Activated CD8-positive, alpha-beta T cell treated with anti-CD3 and anti-CD28 coated beads, Interleukin-2, amount 10 ng/mL, durations not matched to agents 7 days and 5 days (primary cell): ENCODE measurements around the gene ADM5. TPM values are rescaled to one million over a fixed set of nuclear protein-coding genes. Genes with fewer than 3 reads are reported as not detected.
A peak's percentile ranks its signal among the peaks of the same experiment; 100 is the strongest.

Source experiments
- ATAC-seq: fragments of 150-1000 bp; cut with Tn5 transposase; one replicate; pipeline ENCODE4 v1.10.0; 2021; ENCODE audit warnings: moderate library complexity
- CTCF ChIA-PET: fragments of 350-600 bp; sonication (Branson Sonifier 250); formaldehyde crosslinking; loops from one replicate; lab custom pipeline; 2021; ENCODE audit warnings: antibody characterized with exemption; lab: Charles Lee
- POLR2A ChIA-PET: fragments of 350-600 bp; sonication (Branson Sonifier 250); formaldehyde crosslinking; loops from one replicate; lab custom pipeline; 2021; ENCODE audit warnings: antibody characterized with exemption; lab: Charles Lee
- DNase-seq: peaks from one replicate; pipeline ENCODE4 v3.0.0-alpha.2; 2020
- H3K27ac Mint-ChIP-seq: one replicate; pipeline ENCODE4 v1.8.0; 2021; ENCODE audit warnings: mild to moderate bottlenecking, mixed read lengths
- H3K27me3 Mint-ChIP-seq: one replicate; pipeline ENCODE4 v1.8.0; 2021; ENCODE audit warnings: low read depth, mixed read lengths
- H3K36me3 Mint-ChIP-seq: one replicate; pipeline ENCODE4 v1.8.0; 2021; ENCODE audit warnings: low read depth, mixed read lengths
- H3K4me1 Mint-ChIP-seq: one replicate; pipeline ENCODE4 v1.8.0; 2021; ENCODE audit warnings: low read depth, mixed read lengths
- H3K4me3 Mint-ChIP-seq: one replicate; pipeline ENCODE4 v1.8.0; 2021; ENCODE audit warnings: mild to moderate bottlenecking, mixed read lengths
- H3K9me3 Mint-ChIP-seq: one replicate; pipeline ENCODE4 v1.8.0; 2022; ENCODE audit warnings: mixed read lengths; ENCODE audit not compliant: insufficient read depth
- total RNA-seq, 2 experiments: library from RNA; stranded (reverse); gene quantifications; one replicate each; pipeline ENCODE4 v1.2.3, GENCODE V29; 2021

ADM5 gene, protein sequence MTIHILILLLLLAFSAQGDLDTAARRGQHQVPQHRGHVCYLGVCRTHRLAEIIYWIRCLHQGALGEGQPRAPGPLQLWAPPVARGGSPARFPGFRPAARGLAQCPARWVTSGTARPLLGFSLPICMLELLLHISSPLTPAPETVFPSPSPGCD
- 1 to 10 TPM; 4.4 to 4.5 TPM for total RNA-seq

DNA sequence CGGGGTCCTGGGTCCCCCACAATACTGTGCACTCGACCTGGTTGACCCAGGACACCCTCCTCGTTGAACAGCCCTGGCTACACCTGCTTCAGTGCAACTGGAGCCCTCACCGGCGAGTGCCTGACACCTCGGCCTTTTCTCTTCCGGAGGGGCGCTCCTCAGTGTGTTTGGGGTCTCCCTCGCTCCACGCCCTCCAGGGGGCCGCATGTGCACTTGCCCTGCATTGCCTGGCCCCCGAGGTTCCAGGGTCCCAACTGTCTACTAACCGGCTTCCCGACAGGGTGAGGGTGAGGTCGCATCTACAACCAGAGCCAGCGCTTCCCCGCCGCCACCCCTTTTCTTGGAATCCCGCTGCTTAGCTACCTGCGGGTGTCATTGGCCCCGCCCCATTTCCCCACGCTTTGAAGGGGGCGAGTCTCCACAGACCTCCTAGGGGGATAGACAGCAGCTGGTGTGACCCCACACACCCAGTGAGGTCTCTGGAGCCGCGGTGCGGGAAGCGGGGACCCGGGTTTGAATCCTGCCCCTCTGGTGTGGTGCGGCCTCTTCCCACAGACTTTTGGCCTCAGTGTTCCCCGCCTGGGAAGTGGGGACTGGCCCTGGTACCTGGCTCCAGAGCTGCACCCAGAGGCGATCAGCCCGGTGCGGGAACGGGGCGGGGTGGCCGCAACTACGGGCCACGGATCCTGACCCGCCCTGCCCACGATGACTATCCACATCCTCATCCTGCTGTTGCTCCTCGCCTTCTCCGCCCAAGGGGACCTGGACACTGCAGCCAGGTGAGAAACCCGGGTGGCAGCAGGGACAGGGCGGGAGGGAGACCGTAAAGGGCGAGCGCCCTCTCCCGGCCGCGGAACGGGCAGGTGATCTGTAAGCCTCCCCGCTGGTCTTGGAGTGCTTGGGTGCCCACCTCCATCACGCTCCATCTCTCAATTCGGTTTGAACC, at the start of gene ADM5:
TSS of gene ADM5 (plus strand) at position 462 of the 946 bp plus-strand sequence. CDS start at position 706, 244 bp downstream.
- peaks cover 21% of the 10 kb centered on the region for H3K27me3 Mint-ChIP-seq
- CTCF ChIA-PET = interaction anchor here (0.9 to 1.4 kb wide), 3 partner anchors 11 to 110 kb away, joined by 3 to 4 read pairs (median 3); no protein-coding TSS in a partner anchor
- H3K27ac Mint-ChIP-seq = no peak within 1 kb of the TSS
- peaks cover 41% of the 10 kb centered on the region for H3K4me1 Mint-ChIP-seq
- no peak within 1 kb of the TSS for H3K4me3 Mint-ChIP-seq
- peak; percentile 47 for DNase-seq
- H3K9me3 Mint-ChIP-seq = no peaks in the 10 kb centered on the region
- peaks cover 24% of the 10 kb centered on the region for H3K36me3 Mint-ChIP-seq
- POLR2A ChIA-PET = no interaction called here
- ATAC-seq = peak; percentile 19

DNA sequence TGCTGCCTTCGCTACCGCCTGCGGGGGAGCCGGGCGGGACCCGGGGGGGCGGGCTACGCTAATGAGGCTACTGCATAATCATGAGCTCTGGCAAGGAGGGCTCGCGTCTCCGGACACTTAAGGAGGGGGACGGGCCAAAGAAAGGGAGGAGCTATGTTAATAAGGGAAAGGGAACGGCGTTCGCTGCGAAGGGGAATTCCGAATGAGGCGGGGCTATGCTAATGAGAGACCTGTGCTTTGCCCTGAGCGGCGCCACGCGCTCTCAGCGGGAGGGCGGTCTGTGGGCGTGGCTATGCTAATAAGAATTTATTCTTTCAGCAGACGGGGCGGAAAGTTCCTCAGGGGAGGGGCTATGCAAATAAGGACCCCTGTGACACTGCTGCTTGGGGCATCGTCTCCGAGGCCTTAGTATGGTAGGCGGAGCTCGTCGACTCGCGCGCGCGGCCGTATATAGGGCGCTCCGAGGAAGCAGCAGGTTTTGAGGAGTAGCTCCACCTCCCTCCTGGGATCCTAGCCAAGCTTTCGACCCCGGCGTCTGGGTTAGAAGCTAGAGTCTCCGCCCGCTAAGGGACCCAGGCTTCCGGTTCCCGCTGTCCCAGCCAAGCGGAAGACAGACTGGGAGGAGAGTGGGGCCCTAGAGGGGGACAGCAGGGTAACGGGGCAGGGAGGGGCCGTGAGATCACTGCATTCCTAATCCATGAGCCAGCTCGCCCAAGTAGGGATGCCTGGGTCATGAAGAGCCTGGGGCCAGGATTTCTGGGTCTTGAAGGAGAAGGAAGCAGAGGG, 49.1 kb upstream of the ADM5 start, which contains the start of gene RRAS:
TSS of gene RRAS (minus strand) at position 31 of the 786 bp plus-strand sequence. CDS start 45 bp downstream, outside the sequence.
- ATAC-seq = peak; percentile 77
- peak within 1 kb of the TSS; percentile 90 for H3K4me3 Mint-ChIP-seq
- peak within 1 kb of the TSS; percentile 98 for H3K27ac Mint-ChIP-seq
- ChIA-PET CTCF (interaction anchor here (0.8 to 2.8 kb wide), 12 partner anchors 31 to 647 kb away, joined by 3 to 13 read pairs (median 5); partner anchors contain the start of genes GYS1, PRMT1 and RUVBL2), POLR2A (interaction anchor here (0.6 to 5.4 kb wide), 13 partner anchors 10 to 1533 kb away, joined by 3 to 38 read pairs (median 4); partner anchors contain the start of genes BCL2L12, IRF3, NOSIP and PRMT1)
- no peaks in the 10 kb centered on the region for H3K9me3 Mint-ChIP-seq
- peak; percentile 100 for DNase-seq
- H3K36me3 Mint-ChIP-seq = peaks cover 7% of the 10 kb centered on the region
- peaks cover 55% of the 10 kb centered on the region for H3K4me1 Mint-ChIP-seq
- peaks cover 4% of the 10 kb centered on the region for H3K27me3 Mint-ChIP-seq

DNA sequence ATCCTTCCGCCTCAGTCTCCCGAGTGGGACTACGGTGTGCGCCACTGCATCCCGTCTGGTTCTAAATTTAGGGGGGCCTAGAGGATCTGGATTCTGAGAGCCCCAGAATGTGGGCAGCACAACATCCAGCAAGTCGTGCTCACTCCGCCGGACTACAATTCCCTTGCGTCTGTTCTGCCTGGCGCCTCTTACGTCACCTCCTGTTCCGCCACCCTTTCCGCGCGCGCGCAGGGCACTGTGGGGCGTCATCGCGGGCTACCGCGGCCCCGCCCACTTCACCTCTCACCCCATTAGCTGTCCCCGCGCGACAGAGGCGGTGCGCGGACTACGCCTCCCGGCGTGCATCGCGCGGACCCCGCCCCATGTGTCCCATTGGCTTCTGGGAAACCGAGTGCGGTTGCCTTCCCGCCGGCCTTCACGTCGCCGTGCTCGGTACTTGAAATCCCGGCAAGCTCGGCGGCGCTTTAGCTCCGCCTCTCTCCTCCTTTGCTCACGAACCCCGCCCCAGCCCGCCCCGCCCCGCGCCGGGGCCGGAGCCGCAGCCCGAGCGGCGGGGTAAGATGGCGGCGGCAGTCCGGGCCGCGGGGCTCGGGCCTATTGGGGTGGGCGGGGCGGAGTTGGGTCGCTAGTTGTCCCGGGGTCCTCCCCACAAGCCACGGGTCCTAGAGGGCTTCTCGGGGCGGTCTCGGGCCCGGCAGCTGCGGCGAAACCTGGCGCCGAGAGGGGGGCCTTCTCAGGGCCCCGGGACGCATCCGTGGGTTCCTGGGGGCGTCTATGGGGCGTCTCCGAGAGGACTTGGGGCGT, 47.5 kb upstream of the ADM5 start, which contains the start of gene SCAF1:
TSS of gene SCAF1 (plus strand) at position 522 of the 804 bp plus-strand sequence. CDS start 2,818 bp downstream, outside the sequence.
- POLR2A ChIA-PET = interaction anchor here (0.8 to 5.4 kb wide), 8 partner anchors 8 to 287 kb away, joined by 3 to 38 read pairs (median 4); partner anchors contain the start of genes ATF5, BCL2L12, IRF3 and NOSIP
- Mint-ChIP-seq H3K9me3 (no peaks in the 10 kb centered on the region), H3K27me3 (peaks cover 4% of the 10 kb centered on the region), H3K36me3 (peaks cover 16% of the 10 kb centered on the region), H3K4me1 (peaks cover 58% of the 10 kb centered on the region), H3K4me3 (peak within 1 kb of the TSS; percentile 90), H3K27ac (peak within 1 kb of the TSS; percentile 98)
- CTCF ChIA-PET = interaction anchor here (0.9 to 2.8 kb wide), 7 partner anchors 22 to 137 kb away, joined by 3 to 13 read pairs (median 4); partner anchors contain the start of genes PRMT1 and RCN3
- peak; percentile 59 for ATAC-seq
- peak; percentile 99 for DNase-seq

DNA sequence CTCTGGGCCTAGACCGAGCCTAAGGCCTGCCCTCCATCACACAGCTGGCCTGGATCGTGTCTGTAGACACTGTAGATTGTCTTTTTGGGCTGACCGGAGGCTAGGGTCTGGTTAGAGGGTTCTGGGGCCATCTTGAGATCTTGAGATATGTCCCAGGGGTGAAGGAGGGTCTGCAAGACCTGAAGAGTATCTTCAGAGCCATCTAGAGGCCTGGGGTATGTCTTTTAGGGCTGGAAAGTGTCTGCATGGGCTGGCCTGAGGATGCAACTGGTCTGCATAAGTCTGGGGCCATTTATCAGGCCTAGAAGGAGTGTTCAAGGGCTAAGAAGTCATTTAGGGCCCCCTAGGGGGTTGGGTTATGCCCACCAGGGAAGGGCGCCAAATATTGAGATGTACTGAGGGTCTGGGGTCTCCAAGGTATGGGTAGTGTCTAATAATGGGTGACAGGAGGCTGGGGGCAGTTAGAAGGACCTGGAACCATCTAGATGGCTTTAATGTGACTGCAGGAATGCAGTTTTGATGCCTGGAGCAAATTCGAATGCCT, 46.8 kb upstream of the ADM5 start:
- POLR2A ChIA-PET = interaction anchor here (0.8 to 5.4 kb wide), 5 partner anchors 14 to 62 kb away, joined by 3 to 38 read pairs (median 6); partner anchors contain the start of genes BCL2L12, IRF3, NOSIP and PRMT1
- Mint-ChIP-seq H3K36me3 (peaks cover 21% of the 10 kb centered on the region), H3K27ac (peak overlapping the region; percentile 98), H3K9me3 (no peaks in the 10 kb centered on the region), H3K4me1 (peaks cover 57% of the 10 kb centered on the region), H3K27me3 (peaks cover 4% of the 10 kb centered on the region), H3K4me3 (peak overlapping the region; percentile 90)
- no peak for ATAC-seq
- CTCF ChIA-PET = interaction anchor here (1.0 to 2.8 kb wide), 8 partner anchors 21 to 138 kb away, joined by 3 to 13 read pairs (median 6); partner anchors contain the start of gene PRMT1
- no peak for DNase-seq

DNA sequence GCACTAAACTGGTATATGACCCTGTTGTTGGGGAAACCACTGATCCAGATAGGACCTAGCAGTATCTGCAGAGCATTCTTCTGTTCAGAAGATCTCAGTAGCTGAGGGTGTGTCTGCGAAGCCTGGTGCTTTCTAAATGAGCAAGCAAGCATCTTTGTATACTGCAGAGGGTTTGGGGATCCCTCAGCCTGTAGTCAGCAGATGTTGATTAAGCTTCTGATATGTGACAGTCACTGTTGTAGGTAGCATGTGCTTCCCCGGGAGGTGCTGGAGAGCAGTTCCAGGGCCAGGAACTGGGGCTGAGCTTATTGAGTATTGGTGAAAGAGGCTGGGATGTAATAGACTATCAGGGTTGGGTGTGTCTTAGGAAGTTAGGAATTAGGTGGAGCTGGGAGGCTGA, 45.9 kb upstream of the ADM5 start:
- Mint-ChIP-seq H3K9me3 (no peaks in the 10 kb centered on the region), H3K4me1 (peaks cover 49% of the 10 kb centered on the region), H3K4me3 (peak overlapping the region; percentile 90), H3K27ac (no peak overlapping the region), H3K27me3 (peaks cover 1% of the 10 kb centered on the region), H3K36me3 (peaks cover 21% of the 10 kb centered on the region)
- ChIA-PET POLR2A (interaction anchor here (0.8 to 5.4 kb wide), 4 partner anchors 14 to 63 kb away, joined by 3 to 38 read pairs (median 7); partner anchors contain the start of genes BCL2L12, IRF3, NOSIP and PRMT1), CTCF (interaction anchor here (1.1 to 2.7 kb wide), 6 partner anchors 21 to 74 kb away, joined by 3 to 11 read pairs (median 6); partner anchors contain the start of gene PRMT1)
- ATAC-seq (no peak), DNase-seq (no peak)

DNA sequence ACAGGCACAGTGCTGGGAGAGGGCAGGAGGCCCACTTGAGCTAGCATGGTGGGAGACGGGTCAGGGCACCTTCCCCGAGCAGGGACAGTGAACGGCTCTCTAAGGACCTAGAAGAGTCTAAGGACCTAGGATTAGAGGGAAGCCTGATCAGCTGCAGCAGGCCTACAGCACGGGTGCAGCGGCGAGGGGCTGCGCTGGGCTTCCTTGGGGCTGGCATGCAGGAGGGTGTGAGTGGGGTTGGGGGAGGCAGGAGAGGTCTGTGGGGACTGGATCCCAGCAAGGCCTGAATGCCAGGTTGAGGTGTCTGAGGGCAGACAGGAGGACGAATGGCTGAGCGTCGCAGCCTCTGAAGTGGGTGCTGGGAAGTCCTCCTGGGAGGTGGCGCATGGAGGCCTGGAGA, 43.8 kb upstream of the ADM5 start:
- Mint-ChIP-seq H3K36me3 (peaks cover 28% of the 10 kb centered on the region), H3K4me3 (no peak overlapping the region), H3K4me1 (peaks cover 35% of the 10 kb centered on the region), H3K9me3 (no peaks in the 10 kb centered on the region), H3K27ac (peak overlapping the region; percentile 34), H3K27me3 (no peaks in the 10 kb centered on the region)
- DNase-seq (no peak), ATAC-seq (no peak)
- ChIA-PET POLR2A (interaction anchor here (0.8 to 1.0 kb wide), 2 partner anchors 15 to 151 kb away, joined by 3 to 4 read pairs; no protein-coding TSS in a partner anchor), CTCF (interaction anchor here (1.3 kb wide), 1 partner anchor 35 kb away, joined by 3 read pairs; no protein-coding TSS in a partner anchor)

DNA sequence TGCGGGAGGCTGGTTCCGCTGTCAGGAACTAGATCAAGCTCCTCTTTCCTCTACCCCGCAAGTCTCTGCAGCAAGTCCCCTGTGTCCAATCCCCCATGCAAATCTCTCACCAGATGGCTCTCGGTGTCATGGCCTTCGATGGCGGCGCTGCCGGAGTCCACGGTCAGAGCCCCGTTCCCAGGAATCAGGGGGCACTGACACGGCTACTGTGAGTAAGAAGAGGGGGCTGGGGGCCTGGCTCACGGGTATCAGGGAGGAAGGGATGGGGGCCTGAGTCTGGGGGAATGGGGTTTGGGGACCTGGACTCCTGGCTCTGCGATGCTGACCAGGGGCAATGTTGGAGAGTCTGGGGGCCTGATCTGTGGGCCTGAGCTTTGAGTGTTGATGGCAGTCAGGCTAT, 43.4 kb upstream of the ADM5 start:
- ChIA-PET CTCF (interaction anchor here (1.3 kb wide), 1 partner anchor 35 kb away, joined by 3 read pairs; no protein-coding TSS in a partner anchor), POLR2A (interaction anchor here (0.8 kb wide), 1 partner anchor 150 kb away, joined by 3 read pairs; no protein-coding TSS in a partner anchor)
- peaks cover 31% of the 10 kb centered on the region for H3K4me1 Mint-ChIP-seq
- H3K27ac Mint-ChIP-seq = no peak overlapping the region
- H3K4me3 Mint-ChIP-seq = no peak overlapping the region
- no peaks in the 10 kb centered on the region for H3K9me3 Mint-ChIP-seq
- DNase-seq = no peak
- H3K36me3 Mint-ChIP-seq = peaks cover 28% of the 10 kb centered on the region
- H3K27me3 Mint-ChIP-seq = no peaks in the 10 kb centered on the region
- no peak for ATAC-seq

DNA sequence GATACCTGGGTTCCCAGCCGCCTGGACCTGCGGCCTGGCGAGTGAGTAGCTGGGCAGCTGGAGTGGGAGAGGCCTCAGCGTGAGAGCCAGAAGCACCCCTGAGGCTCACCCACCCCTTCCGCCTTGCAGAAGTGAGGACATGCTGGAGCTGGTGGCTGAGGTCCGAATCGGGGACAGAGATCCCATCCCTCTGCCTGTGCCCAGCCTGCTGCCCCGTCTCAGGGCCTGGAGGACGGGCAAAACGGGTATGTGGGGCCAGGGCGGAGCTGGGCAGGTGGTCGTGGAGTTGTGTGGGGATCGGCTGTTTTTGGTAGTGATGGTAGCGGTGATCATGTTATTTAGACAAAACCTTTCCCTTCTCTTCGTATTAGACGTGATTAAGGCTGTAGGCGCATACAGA, 42.8 kb upstream of the ADM5 start:
- no peak overlapping the region for H3K27ac Mint-ChIP-seq
- peaks cover 28% of the 10 kb centered on the region for H3K4me1 Mint-ChIP-seq
- POLR2A ChIA-PET = no interaction called here

DNA sequence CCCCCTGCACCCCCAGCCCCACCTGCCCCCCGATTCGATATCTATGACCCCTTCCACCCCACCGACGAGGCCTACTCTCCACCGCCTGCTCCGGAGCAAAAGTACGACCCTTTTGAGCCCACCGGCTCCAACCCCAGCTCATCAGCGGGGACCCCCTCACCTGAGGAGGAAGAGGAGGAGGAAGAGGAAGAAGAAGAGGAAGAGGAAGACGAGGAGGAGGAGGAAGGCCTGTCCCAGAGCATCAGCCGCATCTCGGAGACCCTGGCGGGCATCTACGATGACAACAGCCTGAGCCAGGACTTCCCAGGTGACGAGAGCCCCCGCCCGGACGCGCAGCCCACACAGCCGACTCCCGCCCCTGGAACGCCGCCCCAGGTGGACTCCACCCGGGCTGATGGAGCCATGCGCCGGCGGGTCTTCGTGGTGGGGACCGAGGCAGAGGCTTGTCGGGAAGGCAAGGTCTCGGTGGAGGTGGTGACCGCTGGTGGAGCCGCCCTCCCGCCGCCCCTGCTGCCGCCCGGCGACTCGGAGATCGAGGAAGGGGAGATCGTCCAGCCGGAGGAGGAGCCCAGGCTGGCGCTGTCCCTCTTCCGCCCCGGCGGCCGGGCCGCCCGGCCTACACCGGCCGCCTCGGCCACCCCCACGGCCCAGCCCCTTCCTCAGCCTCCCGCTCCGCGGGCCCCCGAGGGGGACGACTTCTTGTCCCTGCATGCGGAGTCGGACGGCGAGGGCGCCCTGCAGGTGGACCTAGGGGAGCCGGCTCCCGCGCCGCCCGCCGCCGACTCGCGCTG, 38.2 kb upstream of the ADM5 start:
- H3K9me3 Mint-ChIP-seq = no peaks in the 10 kb centered on the region
- ATAC-seq (no peak), DNase-seq (no peak)
- POLR2A ChIA-PET = no interaction called here
- no peak overlapping the region for H3K27ac Mint-ChIP-seq
- peaks cover 44% of the 10 kb centered on the region for H3K36me3 Mint-ChIP-seq
- H3K4me3 Mint-ChIP-seq = no peak overlapping the region
- H3K4me1 Mint-ChIP-seq = peaks cover 1% of the 10 kb centered on the region
- H3K27me3 Mint-ChIP-seq = no peaks in the 10 kb centered on the region
- CTCF ChIA-PET = no interaction called here

More for the DNA sequence above, 42.8 kb upstream of the ADM5 start:
- ATAC-seq (no peak), DNase-seq (no peak)
- no peaks in the 10 kb centered on the region for H3K27me3 Mint-ChIP-seq
- no peaks in the 10 kb centered on the region for H3K9me3 Mint-ChIP-seq
- CTCF ChIA-PET = no interaction called here
- H3K36me3 Mint-ChIP-seq = peaks cover 29% of the 10 kb centered on the region
- H3K4me3 Mint-ChIP-seq = no peak overlapping the region
